ENCODE measurements around the gene SHE. TPM values are rescaled to one million over a fixed set of nuclear protein-coding genes. Genes with fewer than 3 reads are reported as not detected.

Gene SHE
- total RNA-seq, 2 donors from 2014 or later, result 5.4 to 29.9 TPM

- H3K36me3 ChIP-seq, result no peaks in the 10 kb centered on the region
- intact Hi-C loops (cut with DNase I), result loop anchor here (2.0 kb wide), 1 partner anchor 398 kb away; no protein-coding TSS in a partner anchor
- H3K9me3 ChIP-seq, result no peaks in the 10 kb centered on the region
- no peaks in the 10 kb centered on the region for H3K27me3 ChIP-seq (replicated peaks; ENCODE audit: insufficient read depth)
- no peak overlapping the region for H3K27ac ChIP-seq
- TF ChIP-seq, protein P1, sequence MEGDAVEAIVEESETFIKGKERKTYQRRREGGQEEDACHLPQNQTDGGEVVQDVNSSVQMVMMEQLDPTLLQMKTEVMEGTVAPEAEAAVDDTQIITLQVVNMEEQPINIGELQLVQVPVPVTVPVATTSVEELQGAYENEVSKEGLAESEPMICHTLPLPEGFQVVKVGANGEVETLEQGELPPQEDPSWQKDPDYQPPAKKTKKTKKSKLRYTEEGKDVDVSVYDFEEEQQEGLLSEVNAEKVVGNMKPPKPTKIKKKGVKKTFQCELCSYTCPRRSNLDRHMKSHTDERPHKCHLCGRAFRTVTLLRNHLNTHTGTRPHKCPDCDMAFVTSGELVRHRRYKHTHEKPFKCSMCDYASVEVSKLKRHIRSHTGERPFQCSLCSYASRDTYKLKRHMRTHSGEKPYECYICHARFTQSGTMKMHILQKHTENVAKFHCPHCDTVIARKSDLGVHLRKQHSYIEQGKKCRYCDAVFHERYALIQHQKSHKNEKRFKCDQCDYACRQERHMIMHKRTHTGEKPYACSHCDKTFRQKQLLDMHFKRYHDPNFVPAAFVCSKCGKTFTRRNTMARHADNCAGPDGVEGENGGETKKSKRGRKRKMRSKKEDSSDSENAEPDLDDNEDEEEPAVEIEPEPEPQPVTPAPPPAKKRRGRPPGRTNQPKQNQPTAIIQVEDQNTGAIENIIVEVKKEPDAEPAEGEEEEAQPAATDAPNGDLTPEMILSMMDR (IDR thresholded peaks at IDR 0.05), result no peak
- TF ChIP-seq POLR2AphosphoS5 (IDR thresholded peaks at IDR 0.05), result no peak
- TF ChIP-seq POLR2A (IDR thresholded peaks at IDR 0.05), result no peak
- no peak overlapping the region for H3K4me3 ChIP-seq
- no peak for DNase-seq (ENCODE audit: low spot score)
- WGBS, result 77% methylated on average over 1 of the region's 1 CpG
- H3K4me1 ChIP-seq (replicated peaks), result no peaks in the 10 kb centered on the region
Measured at GRCh38 chr1:154481053-154481452, 21.2 kb downstream of the SHE start.

GRCh38 chr1:154479764-154480421 lies 22.3 kb downstream of the SHE start:
- Histone ChIP-seq H3K27ac (no peak overlapping the region), H3K27me3 (replicated peaks; ENCODE audit: insufficient read depth) (no peaks in the 10 kb centered on the region), H3K9me3 (no peaks in the 10 kb centered on the region), H3K36me3 (no peaks in the 10 kb centered on the region), H3K4me3 (no peak overlapping the region), H3K4me1 (replicated peaks) (no peaks in the 10 kb centered on the region)
- 40% methylated on average over 9 of the region's 9 CpGs for WGBS
- intact Hi-C loops (cut with DNase I), result loop anchor here (2.0 kb wide), 1 partner anchor 399 kb away; no protein-coding TSS in a partner anchor
- peak; percentile 59 for DNase-seq (ENCODE audit: low spot score)
- no peak for TF ChIP-seq POLR2A (IDR thresholded peaks at IDR 0.05)
- TF ChIP-seq POLR2AphosphoS5 (IDR thresholded peaks at IDR 0.05), result peak; percentile 48
- TF ChIP-seq, protein P1 (IDR thresholded peaks at IDR 0.05), result peak; percentile 56 to 92 (median 86)

GRCh38 chr1:154478639-154479038 lies 23.6 kb downstream of the SHE start:
- no peak overlapping the region for H3K27ac ChIP-seq
- H3K27me3 ChIP-seq (replicated peaks; ENCODE audit: insufficient read depth), result no peaks in the 10 kb centered on the region
- TF ChIP-seq POLR2A (IDR thresholded peaks at IDR 0.05) (no peak), POLR2AphosphoS5 (IDR thresholded peaks at IDR 0.05) (no peak)
- TF ChIP-seq, protein P1 (IDR thresholded peaks at IDR 0.05), result peak in 3 of 4 experiments; percentile 16 to 47 (median 17)
- DNase-seq (ENCODE audit: low spot score), result no peak
- H3K4me3 ChIP-seq, result no peak overlapping the region
- no peaks in the 10 kb centered on the region for H3K9me3 ChIP-seq
- no peaks in the 10 kb centered on the region for H3K4me1 ChIP-seq (replicated peaks)
- intact Hi-C loops (cut with DNase I), result no loop called here
- WGBS, result 37% methylated on average over 5 of the region's 5 CpGs
- H3K36me3 ChIP-seq, result no peaks in the 10 kb centered on the region

DNA sequence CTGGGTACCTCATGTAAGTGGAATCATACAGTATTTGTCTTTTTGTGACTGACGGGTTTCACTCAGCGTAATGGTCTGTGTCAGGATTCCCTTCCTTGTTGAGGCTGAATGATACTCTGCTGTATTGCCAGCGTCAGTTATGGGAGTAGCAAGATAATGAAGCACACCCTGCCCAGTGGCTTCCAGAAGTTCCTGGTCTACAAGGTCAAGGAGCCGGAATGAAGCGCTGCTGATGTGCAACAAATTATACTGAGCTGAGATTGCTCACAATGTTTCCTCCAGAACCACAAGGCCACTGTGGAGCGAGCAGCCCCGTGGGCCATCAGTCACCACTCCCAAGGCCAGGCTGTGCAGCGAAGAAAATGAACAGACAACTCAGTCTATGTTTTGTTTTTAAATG lies 24.2 kb downstream of the SHE start:
- no peak for TF ChIP-seq POLR2A (IDR thresholded peaks at IDR 0.05)
- TF ChIP-seq, protein P1 (IDR thresholded peaks at IDR 0.05), result no peak
- TF ChIP-seq POLR2AphosphoS5 (IDR thresholded peaks at IDR 0.05), result no peak
- H3K27me3 ChIP-seq (replicated peaks; ENCODE audit: insufficient read depth), result no peaks in the 10 kb centered on the region
- H3K27ac ChIP-seq, result no peak overlapping the region
- no peaks in the 10 kb centered on the region for H3K36me3 ChIP-seq
- no peaks in the 10 kb centered on the region for H3K9me3 ChIP-seq
- H3K4me1 ChIP-seq (replicated peaks), result no peaks in the 10 kb centered on the region
- no peak overlapping the region for H3K4me3 ChIP-seq
- intact Hi-C loops (cut with DNase I), result no loop called here
- WGBS, result 93% methylated on average over 8 of the region's 8 CpGs
- no peak for DNase-seq (ENCODE audit: low spot score)

DNA sequence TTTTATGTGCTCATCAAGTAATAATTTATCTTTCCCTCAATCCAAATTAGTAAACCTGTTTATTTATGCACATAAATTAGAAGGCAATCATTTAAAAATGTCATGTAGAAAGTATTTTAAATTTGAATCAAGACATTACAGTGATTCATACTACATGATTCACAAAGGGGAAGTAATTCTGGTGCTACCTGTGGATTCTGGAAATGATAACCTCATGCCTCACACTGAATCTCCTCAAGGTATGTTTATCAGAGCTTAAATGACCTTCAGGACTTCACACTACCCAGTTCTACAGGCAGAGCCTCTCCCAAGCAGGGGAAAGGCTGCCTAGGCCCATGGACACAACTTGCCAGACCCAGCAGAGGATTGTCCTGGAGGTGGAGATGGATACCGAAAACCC lies 25.4 kb downstream of the SHE start:
- 100% methylated on average over 1 of the region's 1 CpG for WGBS
- Histone ChIP-seq H3K4me1 (replicated peaks) (no peaks in the 10 kb centered on the region), H3K27me3 (replicated peaks; ENCODE audit: insufficient read depth) (no peaks in the 10 kb centered on the region), H3K4me3 (no peak overlapping the region), H3K9me3 (no peaks in the 10 kb centered on the region), H3K36me3 (no peaks in the 10 kb centered on the region), H3K27ac (no peak overlapping the region)
- DNase-seq (ENCODE audit: low spot score), result no peak
- no peak for TF ChIP-seq POLR2A (IDR thresholded peaks at IDR 0.05)
- TF ChIP-seq, protein P1 (IDR thresholded peaks at IDR 0.05), result no peak
- no peak for TF ChIP-seq POLR2AphosphoS5 (IDR thresholded peaks at IDR 0.05)
- intact Hi-C loops (cut with DNase I), result no loop called here
